Peyer's patch (tissue), 4 donors: ENCODE results near the gene PTPRC.

Experiments used
- CTCF ChIP-seq, 6 experiments: fragments of 450-650 bp in 4 of 6; fragments of 200-600 bp in 2 of 6; sonication (generic) in 1 of 6; IDR thresholded peaks; one replicate each; pipeline ENCODE4 v1.5.1; 2017 to 2019; ENCODE audit warnings: antibody characterized with exemption in 6 of 6, mild to moderate bottlenecking in 3 of 6, moderate library complexity in 1 of 6
- POLR2A ChIP-seq, 2 donors: fragments of 450-650 bp; IDR thresholded peaks; one replicate each; pipeline ENCODE4 v1.5.1; 2017; ENCODE audit warnings: antibody characterized with exemption in 2 of 2, mild to moderate bottlenecking in 2 of 2, moderate library complexity in 2 of 2

GRCh38 chr1:198764748-198765147, 125.9 kb downstream of the PTPRC start:
- no peak for TF ChIP-seq CTCF (IDR thresholded peaks at IDR 0.05)
- no peak for TF ChIP-seq POLR2A (IDR thresholded peaks at IDR 0.05)
